Mesothelial cell of epicardium (in vitro differentiated cells): Measurements from ENCODE around the gene CACNA2D2. TPM values are rescaled to one million over a fixed set of nuclear protein-coding genes. Genes with fewer than 3 reads are reported as not detected.

ENCODE experiments used
- DNase-seq, 2 experiments: peaks; one replicate each; pipeline ENCODE4 v3.0.0; 2021; ENCODE audit warnings: low spot score in 2 of 2; ENCODE audit not compliant: unreplicated experiment in 2 of 2
- H3K27ac Mint-ChIP-seq: 2 replicates; pipeline ENCODE4 v1.8.0; 2021; ENCODE audit warnings: mixed read lengths
- H3K27me3 Mint-ChIP-seq: 2 replicates; pipeline ENCODE4 v1.8.0; 2021; ENCODE audit warnings: low read depth, mixed read lengths
- H3K36me3 Mint-ChIP-seq: 2 replicates; pipeline ENCODE4 v1.8.0; 2021; ENCODE audit warnings: mixed read lengths
- H3K4me1 Mint-ChIP-seq: 2 replicates; pipeline ENCODE4 v1.8.0; 2021; ENCODE audit warnings: mixed read lengths
- H3K4me3 Mint-ChIP-seq: 2 replicates; pipeline ENCODE4 v1.8.0; 2021; ENCODE audit warnings: mild to moderate bottlenecking, moderate library complexity, mixed read lengths
- H3K9me3 Mint-ChIP-seq: 2 replicates; pipeline ENCODE4 v1.8.0; 2021; ENCODE audit warnings: mixed read lengths
- total RNA-seq: library from RNA; stranded (reverse); gene quantifications from 3 replicates; pipeline ENCODE4 v1.2.1, GENCODE V29; 2021
- TF ChIP-seq, protein P1 (sequence below): fragments of 200-600 bp; sonication (generic); IDR thresholded peaks from one replicate; pipeline ENCODE4 v1.5.0; 2021; ENCODE audit warnings: antibody characterized with exemption; ENCODE audit not compliant: unreplicated experiment

Gene CACNA2D2
- total RNA-seq, 1 donor from 2014 or later: 10.8 TPM

DNA sequence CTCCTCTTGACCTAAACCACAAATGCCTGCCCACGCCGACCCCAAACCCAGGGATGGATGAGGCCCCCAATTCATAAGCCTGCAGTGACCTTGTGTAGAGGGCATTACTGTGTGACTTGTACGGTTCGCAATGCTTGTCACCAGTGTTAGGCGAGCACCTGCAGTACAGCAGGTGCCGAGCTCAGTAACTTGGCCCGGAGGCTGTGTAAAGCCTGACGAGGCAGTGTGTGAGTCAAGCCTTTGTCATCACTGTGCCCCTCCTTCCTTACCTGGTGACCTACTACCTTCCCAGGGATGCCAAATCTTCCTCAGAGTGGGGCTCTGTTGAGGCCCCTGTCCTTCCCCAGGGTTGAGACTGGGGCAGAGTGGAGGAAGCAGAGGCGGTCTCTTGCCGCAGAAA is 106.9 kb downstream of the CACNA2D2 start:
- TF ChIP-seq, protein P1, sequence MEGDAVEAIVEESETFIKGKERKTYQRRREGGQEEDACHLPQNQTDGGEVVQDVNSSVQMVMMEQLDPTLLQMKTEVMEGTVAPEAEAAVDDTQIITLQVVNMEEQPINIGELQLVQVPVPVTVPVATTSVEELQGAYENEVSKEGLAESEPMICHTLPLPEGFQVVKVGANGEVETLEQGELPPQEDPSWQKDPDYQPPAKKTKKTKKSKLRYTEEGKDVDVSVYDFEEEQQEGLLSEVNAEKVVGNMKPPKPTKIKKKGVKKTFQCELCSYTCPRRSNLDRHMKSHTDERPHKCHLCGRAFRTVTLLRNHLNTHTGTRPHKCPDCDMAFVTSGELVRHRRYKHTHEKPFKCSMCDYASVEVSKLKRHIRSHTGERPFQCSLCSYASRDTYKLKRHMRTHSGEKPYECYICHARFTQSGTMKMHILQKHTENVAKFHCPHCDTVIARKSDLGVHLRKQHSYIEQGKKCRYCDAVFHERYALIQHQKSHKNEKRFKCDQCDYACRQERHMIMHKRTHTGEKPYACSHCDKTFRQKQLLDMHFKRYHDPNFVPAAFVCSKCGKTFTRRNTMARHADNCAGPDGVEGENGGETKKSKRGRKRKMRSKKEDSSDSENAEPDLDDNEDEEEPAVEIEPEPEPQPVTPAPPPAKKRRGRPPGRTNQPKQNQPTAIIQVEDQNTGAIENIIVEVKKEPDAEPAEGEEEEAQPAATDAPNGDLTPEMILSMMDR: no peak
- Mint-ChIP-seq H3K4me1 (no peaks in the 10 kb centered on the region), H3K9me3 (no peaks in the 10 kb centered on the region), H3K36me3 (no peaks in the 10 kb centered on the region), H3K4me3 (no peak overlapping the region), H3K27me3 (peaks cover 6% of the 10 kb centered on the region), H3K27ac (no peak overlapping the region)
- no peak for DNase-seq

DNA sequence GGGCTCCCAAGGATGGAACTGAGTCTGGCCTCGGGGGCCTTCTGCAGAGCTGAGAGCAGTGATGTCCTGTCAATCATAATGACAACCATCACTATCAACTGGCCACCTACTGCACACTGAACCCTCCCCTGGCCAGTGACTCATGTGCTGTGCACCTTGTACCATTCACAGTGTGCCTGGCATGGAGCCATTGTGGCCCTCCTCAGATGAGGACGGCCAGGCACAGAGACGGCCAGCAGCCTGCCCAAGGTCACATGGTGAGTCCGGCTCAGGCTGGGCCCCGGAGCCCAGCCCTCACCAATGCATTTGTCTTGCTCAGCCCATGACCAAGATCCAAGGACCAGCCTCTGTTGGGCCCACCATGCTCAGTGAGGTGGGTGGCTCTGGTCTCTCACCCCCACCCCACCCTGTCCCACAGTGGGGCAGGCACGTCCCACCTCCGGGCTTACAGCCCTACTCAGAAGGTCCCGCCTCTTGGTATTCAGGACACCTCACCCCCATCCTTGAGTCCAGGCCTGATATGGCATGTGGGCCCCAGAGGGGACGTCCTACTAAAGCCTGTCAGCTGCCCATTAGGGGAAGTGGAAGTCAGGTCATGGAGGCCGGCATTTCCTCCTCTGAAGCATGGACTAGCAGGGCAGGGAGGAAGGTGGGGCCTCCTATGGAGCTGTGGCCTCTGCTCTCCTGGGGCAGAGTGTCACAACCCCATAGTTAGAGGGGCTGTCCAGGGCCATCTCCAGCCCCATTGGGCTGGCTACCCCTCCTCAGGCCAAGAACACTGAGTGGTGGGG is 108.2 kb downstream of the CACNA2D2 start:
- H3K36me3 Mint-ChIP-seq: no peaks in the 10 kb centered on the region
- H3K4me1 Mint-ChIP-seq: no peaks in the 10 kb centered on the region
- no peak for DNase-seq
- H3K27me3 Mint-ChIP-seq: peaks cover 5% of the 10 kb centered on the region
- no peaks in the 10 kb centered on the region for H3K9me3 Mint-ChIP-seq
- TF ChIP-seq, protein P1: no peak
- H3K27ac Mint-ChIP-seq: no peak overlapping the region
- H3K4me3 Mint-ChIP-seq: no peak overlapping the region

DNA sequence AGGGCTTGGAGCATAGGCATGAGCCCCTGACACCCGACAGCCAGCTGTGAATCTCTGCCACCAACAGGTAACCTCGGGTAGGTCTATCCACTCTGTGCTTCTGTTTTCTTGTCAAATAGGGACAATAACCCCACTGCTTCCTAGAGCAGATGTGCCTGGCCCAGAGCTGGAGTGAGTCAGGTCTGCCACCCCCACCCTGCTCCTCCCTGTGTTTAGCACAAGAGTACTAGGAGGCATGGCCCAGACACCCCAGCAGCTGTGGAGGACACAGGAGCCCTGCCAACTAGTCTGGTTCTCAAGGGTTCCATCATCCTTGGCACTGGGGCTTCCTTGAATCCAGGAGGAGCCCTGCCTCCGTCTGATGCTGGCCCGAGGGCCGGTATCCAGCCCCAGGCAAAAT is 110.4 kb downstream of the CACNA2D2 start:
- DNase-seq: no peak
- Mint-ChIP-seq H3K36me3 (no peaks in the 10 kb centered on the region), H3K4me1 (no peaks in the 10 kb centered on the region), H3K9me3 (no peaks in the 10 kb centered on the region), H3K27me3 (no peaks in the 10 kb centered on the region), H3K4me3 (no peak overlapping the region), H3K27ac (no peak overlapping the region)
- TF ChIP-seq, protein P1: no peak

DNA sequence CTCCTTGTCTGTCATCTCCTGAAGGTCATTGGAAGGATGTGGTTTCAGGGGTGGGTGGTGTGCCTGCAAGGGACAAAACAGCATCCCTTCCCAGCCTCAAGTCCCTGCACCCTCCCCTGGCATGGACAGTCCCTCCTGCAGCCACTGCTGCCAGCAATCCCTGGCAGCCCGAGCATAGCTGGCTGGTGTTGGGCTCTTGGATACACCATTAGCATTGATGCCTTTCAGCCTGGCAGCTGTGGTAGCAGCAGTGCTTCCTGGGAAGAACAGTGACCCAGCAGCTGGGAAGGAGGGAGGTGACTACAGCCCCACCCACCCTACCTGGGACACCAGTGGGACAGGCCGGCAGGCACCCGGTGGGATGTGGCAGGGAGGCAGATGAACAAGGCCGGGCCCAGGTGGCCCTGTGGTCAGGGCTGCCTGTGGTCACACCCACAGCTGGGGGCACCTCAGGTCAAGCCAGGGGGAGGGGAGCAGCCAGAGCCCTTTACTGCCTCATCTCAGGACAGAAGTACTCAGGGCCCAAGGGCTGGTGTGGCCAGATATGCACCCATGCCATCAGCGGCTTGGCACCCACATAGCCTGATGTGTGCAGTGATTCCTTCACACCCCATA is 111.2 kb downstream of the CACNA2D2 start:
- no peaks in the 10 kb centered on the region for H3K27me3 Mint-ChIP-seq
- TF ChIP-seq, protein P1: no peak
- no peaks in the 10 kb centered on the region for H3K9me3 Mint-ChIP-seq
- H3K4me3 Mint-ChIP-seq: no peak overlapping the region
- DNase-seq: no peak
- no peaks in the 10 kb centered on the region for H3K36me3 Mint-ChIP-seq
- H3K27ac Mint-ChIP-seq: no peak overlapping the region
- H3K4me1 Mint-ChIP-seq: no peaks in the 10 kb centered on the region

DNA sequence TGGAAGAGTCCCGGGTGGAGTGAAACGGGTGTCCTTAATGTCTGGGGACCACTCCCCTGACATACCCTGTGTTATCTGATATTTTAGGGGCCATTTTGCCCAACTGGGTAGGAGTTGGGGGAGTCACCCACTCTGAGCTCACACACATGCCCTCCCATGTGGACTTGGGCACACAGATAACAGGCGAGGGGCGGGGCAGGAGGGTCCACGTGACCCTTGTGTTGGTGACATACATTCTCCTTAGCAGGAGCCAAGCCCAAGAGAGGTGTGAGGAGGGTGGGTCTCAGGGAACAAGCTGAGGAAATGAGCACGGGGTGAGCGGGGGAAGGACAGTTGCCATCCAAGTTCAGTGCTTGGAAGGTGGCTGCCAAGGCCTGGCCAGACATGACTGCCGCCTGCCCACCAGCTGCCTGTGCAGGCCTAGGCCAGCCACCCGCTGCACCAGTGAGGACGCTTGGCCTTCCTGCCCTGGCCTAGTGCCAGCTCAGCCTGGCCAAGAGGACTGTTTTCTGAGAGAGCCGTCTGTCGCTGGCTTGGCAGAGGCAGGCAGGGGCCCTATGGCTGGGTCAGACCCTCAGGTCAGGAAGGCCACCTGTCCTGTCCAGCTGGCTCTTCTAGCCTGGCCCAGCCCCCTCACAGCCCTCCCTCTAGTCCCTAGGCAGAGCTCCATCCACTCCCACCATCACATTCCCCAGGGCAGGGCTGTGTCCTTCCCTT is 112.8 kb downstream of the CACNA2D2 start:
- Mint-ChIP-seq H3K4me1 (no peaks in the 10 kb centered on the region), H3K27ac (no peak overlapping the region), H3K36me3 (no peaks in the 10 kb centered on the region), H3K27me3 (no peaks in the 10 kb centered on the region), H3K9me3 (no peaks in the 10 kb centered on the region), H3K4me3 (no peak overlapping the region)
- DNase-seq: no peak
- TF ChIP-seq, protein P1: no peak
